ENCODE results near the gene DEXI. TPM values are rescaled to one million over a fixed set of nuclear protein-coding genes. Genes with fewer than 3 reads are reported as not detected.

DEXI gene
- total RNA-seq, 4 donors from 2014 or later = 83.9 to 184 (median 127) TPM

DNA sequence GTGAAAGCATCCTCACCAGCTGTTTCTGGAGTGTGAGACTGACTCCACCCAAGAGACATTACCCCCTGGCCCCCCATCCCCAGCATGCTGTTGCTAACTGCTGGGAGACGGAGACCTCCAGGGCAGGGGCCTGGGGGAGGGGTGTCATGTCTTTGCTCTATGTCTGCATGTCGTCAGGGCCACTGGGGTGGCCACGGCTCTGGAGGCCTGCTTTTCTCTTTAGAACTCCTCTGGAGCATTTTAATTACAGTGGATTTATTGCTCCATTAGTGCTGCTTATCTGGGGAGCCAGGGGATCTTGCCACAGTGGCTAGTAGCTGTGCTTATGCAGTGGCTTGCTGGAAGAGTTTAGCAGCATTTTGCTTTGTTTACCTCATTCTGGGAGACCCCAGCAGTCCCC lies 34.4 kb upstream of the DEXI start:
- peaks cover 7 to 8% of the 10 kb centered on the region in 2 donors for H3K4me1 ChIP-seq
- in situ Hi-C loops (cut with MboI; ENCODE audit: low sequenced_read_pairs in 4 of 4) (loop anchor here in 1 of 4 donors (10.0 kb wide), 1 partner anchor 288 kb away; the partner anchor contains the start of gene TNP2), intact Hi-C loops (cut with DNase I; ENCODE audit: low total_unique reads) (no loop called here)
- peaks cover 0 to 29% of the 10 kb centered on the region in 2 donors for H3K36me3 ChIP-seq
- no peak overlapping the region for H3K27ac ChIP-seq
- no peaks in the 10 kb centered on the region for H3K27me3 ChIP-seq
- no peak for TF ChIP-seq POLR2A (IDR thresholded peaks at IDR 0.05)
- TF ChIP-seq, protein P1, sequence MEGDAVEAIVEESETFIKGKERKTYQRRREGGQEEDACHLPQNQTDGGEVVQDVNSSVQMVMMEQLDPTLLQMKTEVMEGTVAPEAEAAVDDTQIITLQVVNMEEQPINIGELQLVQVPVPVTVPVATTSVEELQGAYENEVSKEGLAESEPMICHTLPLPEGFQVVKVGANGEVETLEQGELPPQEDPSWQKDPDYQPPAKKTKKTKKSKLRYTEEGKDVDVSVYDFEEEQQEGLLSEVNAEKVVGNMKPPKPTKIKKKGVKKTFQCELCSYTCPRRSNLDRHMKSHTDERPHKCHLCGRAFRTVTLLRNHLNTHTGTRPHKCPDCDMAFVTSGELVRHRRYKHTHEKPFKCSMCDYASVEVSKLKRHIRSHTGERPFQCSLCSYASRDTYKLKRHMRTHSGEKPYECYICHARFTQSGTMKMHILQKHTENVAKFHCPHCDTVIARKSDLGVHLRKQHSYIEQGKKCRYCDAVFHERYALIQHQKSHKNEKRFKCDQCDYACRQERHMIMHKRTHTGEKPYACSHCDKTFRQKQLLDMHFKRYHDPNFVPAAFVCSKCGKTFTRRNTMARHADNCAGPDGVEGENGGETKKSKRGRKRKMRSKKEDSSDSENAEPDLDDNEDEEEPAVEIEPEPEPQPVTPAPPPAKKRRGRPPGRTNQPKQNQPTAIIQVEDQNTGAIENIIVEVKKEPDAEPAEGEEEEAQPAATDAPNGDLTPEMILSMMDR (IDR thresholded peaks at IDR 0.05 in 4 of 5, conservative IDR thresholded peaks at IDR 0.05 in 1 of 5) = no peak
- no peak for DNase-seq
- H3K4me3 ChIP-seq = no peak overlapping the region
- no peaks in the 10 kb centered on the region for H3K9me3 ChIP-seq
- no peak for ATAC-seq

DNA sequence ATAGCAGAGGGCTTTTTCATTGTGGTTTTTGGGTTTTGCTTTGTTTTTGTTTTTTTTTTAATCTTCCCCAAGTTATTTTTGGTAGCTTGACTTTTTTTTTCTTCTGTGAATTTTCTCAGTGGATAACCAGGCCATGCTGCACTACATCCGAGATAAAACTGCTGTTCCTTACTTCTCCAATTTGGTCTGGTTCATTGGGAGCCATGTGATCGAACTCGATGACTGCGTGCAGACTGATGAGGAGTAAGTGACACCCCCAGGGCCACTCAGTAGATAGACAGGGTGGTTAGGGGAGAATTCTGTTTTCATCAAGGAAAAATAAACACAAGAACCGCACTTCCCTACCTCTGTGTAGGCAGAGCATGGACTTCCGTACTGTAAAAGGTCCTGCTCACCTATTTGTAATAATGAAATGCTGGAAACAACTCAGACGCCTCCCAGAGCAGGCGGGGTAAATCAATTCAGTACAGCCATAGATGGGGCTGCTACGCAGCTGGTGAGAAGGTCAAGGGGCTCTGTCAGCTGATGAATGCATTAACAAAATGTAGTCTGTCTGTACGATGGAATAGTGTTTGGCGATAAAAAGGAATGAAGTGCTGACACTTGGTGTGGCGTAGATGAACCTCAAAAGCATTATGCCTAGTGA lies 30.7 kb upstream of the DEXI start:
- Histone ChIP-seq H3K9me3 (no peaks in the 10 kb centered on the region), H3K4me3 (no peak overlapping the region), H3K27ac (no peak overlapping the region), H3K4me1 (no peaks in the 10 kb centered on the region), H3K27me3 (no peaks in the 10 kb centered on the region), H3K36me3 (peaks cover 0 to 24% of the 10 kb centered on the region in 2 donors)
- intact Hi-C loops (cut with DNase I; ENCODE audit: low total_unique reads) (loop anchor here (5.0 kb wide), 1 partner anchor 124 kb away; no protein-coding TSS in a partner anchor), in situ Hi-C loops (cut with MboI; ENCODE audit: low sequenced_read_pairs in 4 of 4) (loop anchor here (10.0 to 25.0 kb wide), 4 partner anchors 292 to 839 kb away; partner anchors contain the start of gene TNP2 (in 1 of the 4))
- TF ChIP-seq POLR2A (IDR thresholded peaks at IDR 0.05) = no peak
- TF ChIP-seq, protein P1 (IDR thresholded peaks at IDR 0.05 in 4 of 5, conservative IDR thresholded peaks at IDR 0.05 in 1 of 5) = no peak
- DNase-seq = no peak
- ATAC-seq = no peak

DNA sequence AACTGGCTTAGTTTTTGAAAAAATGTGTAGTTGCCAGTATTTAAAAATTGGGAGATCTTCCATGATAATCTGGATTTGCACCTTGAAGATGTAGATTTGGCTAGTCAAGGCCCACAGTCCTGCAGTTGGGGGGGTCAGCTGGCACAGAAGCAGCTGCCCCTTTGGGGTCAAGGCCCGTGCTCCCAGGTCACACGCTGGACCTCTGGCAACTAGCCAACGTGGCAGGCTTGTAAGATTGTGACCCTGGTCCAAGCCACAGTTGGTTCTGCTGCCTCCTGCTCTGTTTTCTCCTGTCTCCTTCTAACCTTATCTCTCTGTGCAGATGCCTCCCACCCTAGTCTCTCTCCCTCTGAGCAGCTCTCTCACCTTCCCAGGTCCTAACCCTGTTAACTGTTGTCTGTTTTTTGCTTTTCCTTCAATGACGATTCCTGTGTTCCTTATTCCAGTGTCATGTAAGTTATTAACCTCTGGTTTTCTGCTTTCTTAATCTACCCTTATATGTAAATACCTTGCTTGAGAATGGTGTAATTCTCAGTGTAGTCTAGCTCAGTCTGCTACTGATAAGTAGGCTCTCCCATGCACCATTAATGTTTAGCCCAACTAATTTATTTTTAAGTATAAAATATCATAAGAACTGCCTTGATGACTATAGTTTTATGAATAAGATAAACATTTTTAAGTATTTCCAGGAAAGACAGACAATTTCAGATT lies 30.0 kb upstream of the DEXI start:
- Histone ChIP-seq H3K27me3 (no peaks in the 10 kb centered on the region), H3K4me3 (no peak overlapping the region), H3K27ac (peak overlapping the region in 1 of 4 donors; percentile 9), H3K4me1 (no peaks in the 10 kb centered on the region), H3K36me3 (peaks cover 0 to 17% of the 10 kb centered on the region in 2 donors), H3K9me3 (no peaks in the 10 kb centered on the region)
- no peak for TF ChIP-seq POLR2A (IDR thresholded peaks at IDR 0.05)
- TF ChIP-seq, protein P1 (IDR thresholded peaks at IDR 0.05 in 4 of 5, conservative IDR thresholded peaks at IDR 0.05 in 1 of 5) = no peak
- intact Hi-C loops (cut with DNase I; ENCODE audit: low total_unique reads) = loop anchor here (5.0 kb wide), 1 partner anchor 125 kb away; no protein-coding TSS in a partner anchor
- DNase-seq (no peak), ATAC-seq (no peak)
- in situ Hi-C loops (cut with MboI; ENCODE audit: low sequenced_read_pairs in 4 of 4) = loop anchor here (10.0 to 25.0 kb wide), 4 partner anchors 293 to 840 kb away; partner anchors contain the start of gene TNP2 (in 1 of the 4)

DNA sequence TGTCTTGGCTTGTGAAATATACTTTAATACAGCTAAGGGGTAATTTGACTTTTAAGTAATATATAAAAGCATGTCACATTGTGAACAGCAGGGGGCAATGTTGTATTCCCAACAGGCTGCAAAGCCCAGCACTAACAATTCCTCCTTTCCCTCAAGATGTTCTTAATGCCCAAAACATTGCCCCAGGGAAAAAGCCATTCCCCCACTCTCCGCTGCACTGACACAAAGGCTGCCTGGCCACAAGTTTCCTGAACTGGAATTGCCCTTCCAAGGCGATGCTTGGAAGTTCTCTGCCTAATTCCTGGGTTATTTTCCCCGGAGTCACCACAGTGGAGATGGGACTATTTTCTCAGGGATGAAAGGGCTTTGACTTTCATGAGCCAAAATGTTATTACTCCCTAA lies 29.3 kb upstream of the DEXI start:
- intact Hi-C loops (cut with DNase I; ENCODE audit: low total_unique reads) = loop anchor here (1.0 to 5.0 kb wide), 2 partner anchors 126 to 286 kb away; no protein-coding TSS in a partner anchor
- in situ Hi-C loops (cut with MboI; ENCODE audit: low sequenced_read_pairs in 4 of 4) = loop anchor here (10.0 to 25.0 kb wide), 4 partner anchors 293 to 841 kb away; partner anchors contain the start of gene TNP2 (in 1 of the 4)

More for the DNA sequence above, 29.3 kb upstream of the DEXI start:
- TF ChIP-seq, protein P1 (IDR thresholded peaks at IDR 0.05 in 4 of 5, conservative IDR thresholded peaks at IDR 0.05 in 1 of 5) = peak; percentile 61 to 84 (median 81)
- TF ChIP-seq POLR2A (IDR thresholded peaks at IDR 0.05) = no peak
- peak overlapping the region in 1 of 4 donors; percentile 9 for H3K27ac ChIP-seq
- H3K4me3 ChIP-seq = no peak overlapping the region
- DNase-seq (peak; percentile 40 to 47), ATAC-seq (peak; percentile 68 to 82)
- no peaks in the 10 kb centered on the region for H3K9me3 ChIP-seq
- no peaks in the 10 kb centered on the region for H3K4me1 ChIP-seq
- H3K36me3 ChIP-seq = peaks cover 0 to 15% of the 10 kb centered on the region in 2 donors
- no peaks in the 10 kb centered on the region for H3K27me3 ChIP-seq
